Activated T-helper 17 cell treated with anti-CD3 and anti-CD28 coated beads, Interleukin-2, amount 50 U/mL, for 72 hours (primary cell): ENCODE results near the gene GABRQ. TPM values are rescaled to one million over a fixed set of nuclear protein-coding genes. Genes with fewer than 3 reads are reported as not detected.
A peak's percentile ranks its signal among the peaks of the same experiment; 100 is the strongest.
"Not testable (repeated sequence)": the region's sequence is repeated elsewhere in the genome, so short reads cannot be mapped to it uniquely, and the experiment has no call there.

Experiments
- ATAC-seq: fragments of 150-1000 bp; cut with Tn5 transposase; replicated peaks from 2 replicates; pipeline ENCODE4 v1.10.0; 2021; ENCODE audit warnings: mild to moderate bottlenecking, moderate library complexity
- H3K27ac Mint-ChIP-seq: one replicate; pipeline ENCODE4 v1.8.0; 2022; ENCODE audit warnings: mixed read lengths
- H3K27me3 Mint-ChIP-seq: one replicate; pipeline ENCODE4 v1.8.0; 2022; ENCODE audit warnings: mixed read lengths
- H3K36me3 Mint-ChIP-seq: one replicate; pipeline ENCODE4 v1.8.0; 2022; ENCODE audit warnings: low read depth, mild to moderate bottlenecking, mixed read lengths
- H3K4me1 Mint-ChIP-seq: one replicate; pipeline ENCODE4 v1.8.0; 2022; ENCODE audit warnings: mixed read lengths
- H3K4me3 Mint-ChIP-seq: one replicate; pipeline ENCODE4 v1.8.0; 2022; ENCODE audit warnings: mild to moderate bottlenecking, mixed read lengths
- H3K9me3 Mint-ChIP-seq: one replicate; pipeline ENCODE4 v1.8.0; 2022; ENCODE audit warnings: mixed read lengths
- total RNA-seq, 2 donors: library from RNA; stranded (reverse); gene quantifications; one replicate each; pipeline ENCODE4 v1.2.3, GENCODE V29; 2022

The GABRQ gene
- total RNA-seq, 2 donors from 2014 or later, result 0.05 TPM; not detected in 1

DNA sequence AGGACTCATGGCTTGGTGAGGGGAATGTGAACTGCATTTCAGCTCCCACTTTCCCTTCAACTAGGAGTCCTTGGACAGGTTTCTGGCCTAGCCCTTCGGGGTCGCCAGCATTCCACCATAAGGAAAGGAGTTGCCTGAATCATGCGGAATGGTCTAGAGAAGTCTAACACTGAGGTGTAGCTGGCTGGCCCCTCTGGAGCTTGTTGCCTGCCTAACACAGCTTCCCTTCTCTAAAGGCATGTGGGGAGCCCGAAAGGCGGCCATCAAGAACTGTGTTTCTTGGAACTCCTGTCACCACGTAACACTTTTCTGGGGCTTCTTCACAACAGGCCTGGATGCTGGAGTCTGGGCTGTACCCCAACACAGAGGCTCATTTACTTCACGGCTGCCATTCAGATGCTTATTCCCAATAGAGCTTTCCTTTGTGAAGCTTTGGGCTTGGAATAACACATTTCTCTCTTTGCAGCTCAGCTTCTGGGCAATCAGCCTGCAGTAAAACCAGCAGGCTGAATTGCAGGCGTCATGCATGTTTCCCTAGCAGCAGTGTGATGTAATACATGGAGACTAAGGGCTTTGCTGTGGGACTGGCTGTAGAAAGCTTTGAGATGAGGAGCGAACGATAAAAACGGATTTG, 5.4 kb downstream of the GABRQ start:
- no peaks in the 10 kb centered on the region for H3K4me1 Mint-ChIP-seq
- no peaks in the 10 kb centered on the region for H3K36me3 Mint-ChIP-seq
- H3K4me3 Mint-ChIP-seq, result no peak overlapping the region
- no peaks in the 10 kb centered on the region for H3K9me3 Mint-ChIP-seq
- H3K27me3 Mint-ChIP-seq, result peaks cover 16% of the 10 kb centered on the region
- ATAC-seq, result no peak
- no peak overlapping the region for H3K27ac Mint-ChIP-seq

DNA sequence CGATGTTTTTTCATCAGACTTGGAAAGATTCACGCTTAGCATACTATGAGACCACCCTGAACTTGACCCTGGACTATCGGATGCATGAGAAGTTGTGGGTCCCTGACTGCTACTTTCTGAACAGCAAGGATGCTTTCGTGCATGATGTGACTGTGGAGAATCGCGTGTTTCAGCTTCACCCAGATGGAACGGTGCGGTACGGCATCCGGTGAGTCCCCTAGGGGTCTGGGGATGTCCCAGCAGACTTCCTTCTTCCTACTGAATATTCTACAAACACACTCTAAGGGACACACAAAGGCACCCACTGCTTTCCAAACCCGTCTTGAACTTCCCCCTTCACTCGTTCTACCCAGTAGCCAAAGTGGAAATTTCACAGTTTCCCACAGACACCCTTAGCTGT, 9.3 kb downstream of the GABRQ start:
- ATAC-seq, result no peak
- Mint-ChIP-seq H3K27me3 (peaks cover 8% of the 10 kb centered on the region), H3K4me1 (no peaks in the 10 kb centered on the region), H3K36me3 (no peaks in the 10 kb centered on the region), H3K4me3 (no peak overlapping the region), H3K27ac (no peak overlapping the region), H3K9me3 (no peaks in the 10 kb centered on the region)

DNA sequence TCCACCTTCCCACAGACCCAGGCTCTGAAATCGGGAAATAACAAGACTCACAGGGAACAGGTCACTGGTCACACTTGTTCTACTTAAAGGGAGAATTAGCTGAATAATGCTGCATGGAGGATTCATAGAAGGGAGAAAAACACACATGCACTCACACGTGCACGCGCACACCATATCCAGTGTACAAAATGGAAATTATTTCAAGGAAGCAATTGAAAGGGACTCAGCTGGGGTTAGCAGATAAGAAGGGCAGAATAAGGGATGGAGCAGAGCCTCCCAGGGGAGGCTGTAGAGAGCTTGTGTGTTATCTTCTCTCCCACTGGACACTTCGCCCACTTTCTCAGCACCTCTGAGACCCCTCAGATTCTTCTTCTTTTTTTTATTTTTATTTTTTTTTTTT, 10.3 kb downstream of the GABRQ start:
- ATAC-seq, result no peak
- H3K27me3 Mint-ChIP-seq, result peaks cover 8% of the 10 kb centered on the region
- no peaks in the 10 kb centered on the region for H3K9me3 Mint-ChIP-seq
- no peak overlapping the region for H3K27ac Mint-ChIP-seq
- no peaks in the 10 kb centered on the region for H3K4me1 Mint-ChIP-seq
- no peaks in the 10 kb centered on the region for H3K36me3 Mint-ChIP-seq
- no peak overlapping the region for H3K4me3 Mint-ChIP-seq

DNA sequence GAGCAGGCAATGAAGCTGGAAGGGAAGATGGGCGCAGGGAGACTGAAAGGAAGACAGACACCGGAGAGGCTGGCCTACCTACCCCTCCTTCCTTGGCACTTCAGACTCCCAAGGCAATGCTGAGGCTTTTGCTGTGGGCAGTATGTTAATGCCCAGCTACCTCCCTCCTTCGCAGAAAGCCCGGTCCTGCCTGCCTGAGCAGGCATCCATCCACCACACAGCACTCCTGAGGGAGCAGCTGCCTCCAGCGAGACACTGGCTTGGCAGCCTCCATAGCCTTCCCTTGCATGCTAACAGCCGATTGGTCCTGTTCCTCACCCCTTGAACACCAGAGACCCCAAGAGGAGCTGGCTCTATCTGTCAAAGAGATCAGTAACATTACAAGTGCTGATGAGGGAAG, 14.4 kb downstream of the GABRQ start:
- no peak overlapping the region for H3K27ac Mint-ChIP-seq
- H3K27me3 Mint-ChIP-seq, result peaks cover 11% of the 10 kb centered on the region
- H3K36me3 Mint-ChIP-seq, result no peaks in the 10 kb centered on the region
- H3K9me3 Mint-ChIP-seq, result no peaks in the 10 kb centered on the region
- H3K4me3 Mint-ChIP-seq, result no peak overlapping the region
- ATAC-seq, result no peak
- no peaks in the 10 kb centered on the region for H3K4me1 Mint-ChIP-seq

DNA sequence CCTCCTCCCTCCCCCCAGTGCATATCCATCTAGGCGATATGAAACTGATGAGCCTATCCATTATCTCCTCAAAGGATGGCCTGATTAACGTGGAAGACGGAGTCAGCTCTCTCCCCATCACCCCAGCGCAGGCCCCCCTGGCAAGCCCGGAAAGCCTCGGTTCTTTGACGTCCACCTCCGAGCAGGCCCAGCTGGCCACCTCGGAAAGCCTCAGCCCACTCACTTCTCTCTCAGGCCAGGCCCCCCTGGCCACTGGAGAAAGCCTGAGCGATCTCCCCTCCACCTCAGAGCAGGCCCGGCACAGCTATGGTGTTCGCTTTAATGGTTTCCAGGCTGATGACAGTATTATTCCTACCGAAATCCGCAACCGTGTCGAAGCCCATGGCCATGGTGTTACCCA, 14.8 kb downstream of the GABRQ start:
- Mint-ChIP-seq H3K4me3 (no peak overlapping the region), H3K27ac (no peak overlapping the region), H3K4me1 (no peaks in the 10 kb centered on the region), H3K9me3 (no peaks in the 10 kb centered on the region), H3K36me3 (no peaks in the 10 kb centered on the region), H3K27me3 (peaks cover 11% of the 10 kb centered on the region)
- no peak for ATAC-seq

DNA sequence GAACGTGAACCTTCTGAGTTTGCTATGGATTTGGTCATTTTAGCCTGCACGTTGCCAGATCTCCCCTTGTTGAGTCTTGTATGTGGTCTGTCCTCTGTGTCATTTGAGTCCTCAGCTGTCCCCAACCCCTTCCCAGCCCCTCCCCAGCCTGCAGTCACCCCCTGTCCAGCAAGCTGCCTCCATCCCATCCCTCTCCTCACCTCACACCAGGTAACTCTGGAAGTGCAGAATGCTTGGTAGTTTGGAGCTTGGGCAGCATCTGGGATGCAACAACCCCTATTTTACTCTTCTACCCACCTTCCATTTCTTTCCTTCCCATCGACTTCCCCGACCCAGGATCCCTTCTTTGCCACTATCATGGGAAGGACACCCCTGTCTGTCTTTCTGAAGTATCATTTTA, 18.4 kb downstream of the GABRQ start:
- ATAC-seq, result no peak
- H3K27me3 Mint-ChIP-seq, result peaks cover 3% of the 10 kb centered on the region
- H3K9me3 Mint-ChIP-seq, result no peaks in the 10 kb centered on the region
- H3K36me3 Mint-ChIP-seq, result no peaks in the 10 kb centered on the region
- no peak overlapping the region for H3K4me3 Mint-ChIP-seq
- H3K27ac Mint-ChIP-seq, result no peak overlapping the region
- no peaks in the 10 kb centered on the region for H3K4me1 Mint-ChIP-seq

DNA sequence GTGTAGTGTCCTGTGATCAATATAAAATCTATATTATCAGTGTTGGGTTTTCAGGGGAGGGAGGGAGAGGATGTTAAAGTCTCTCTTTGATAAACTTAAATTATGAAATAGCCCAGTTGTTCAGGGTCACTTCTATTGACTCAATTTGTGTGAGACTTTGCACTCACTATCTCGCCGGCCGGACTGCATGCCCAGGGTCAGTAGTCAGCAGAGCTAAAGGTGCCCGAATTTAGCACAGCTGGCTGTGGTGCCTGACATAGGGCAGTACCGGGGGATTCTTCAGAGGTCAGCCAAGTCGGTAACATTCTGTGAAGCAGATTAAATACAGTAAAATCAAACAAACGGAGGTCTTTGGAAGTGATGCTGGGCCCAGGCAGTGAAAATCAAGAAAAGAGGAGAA, 19.2 kb downstream of the GABRQ start:
- ATAC-seq, result no peak
- H3K27ac Mint-ChIP-seq, result no peak overlapping the region
- H3K9me3 Mint-ChIP-seq, result no peaks in the 10 kb centered on the region
- peaks cover 3% of the 10 kb centered on the region for H3K27me3 Mint-ChIP-seq
- no peaks in the 10 kb centered on the region for H3K4me1 Mint-ChIP-seq
- no peaks in the 10 kb centered on the region for H3K36me3 Mint-ChIP-seq
- no peak overlapping the region for H3K4me3 Mint-ChIP-seq

DNA sequence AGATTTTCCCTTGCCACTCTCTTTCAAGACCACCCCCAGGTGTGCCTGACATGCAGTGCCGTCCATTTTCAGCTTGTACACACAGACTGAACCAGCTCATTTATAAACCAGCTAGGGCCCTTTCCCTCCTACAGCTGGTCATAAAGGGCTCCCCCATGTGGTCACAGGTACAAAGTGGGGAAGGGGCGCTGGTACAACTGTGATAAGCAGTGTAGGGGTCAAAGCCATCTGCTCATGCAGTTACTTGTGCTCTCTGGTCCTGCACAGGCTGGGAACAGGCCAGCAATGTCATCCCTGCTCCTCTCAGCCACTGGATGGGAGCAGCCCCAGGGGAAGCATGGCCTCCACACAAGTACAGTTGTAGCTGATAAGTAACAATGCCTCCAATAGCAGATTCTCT, 20.6 kb downstream of the GABRQ start:
- H3K36me3 Mint-ChIP-seq, result no peaks in the 10 kb centered on the region
- no peak overlapping the region for H3K27ac Mint-ChIP-seq
- H3K27me3 Mint-ChIP-seq, result peaks cover 3% of the 10 kb centered on the region
- H3K4me3 Mint-ChIP-seq, result no peak overlapping the region
- no peak for ATAC-seq
- no peaks in the 10 kb centered on the region for H3K4me1 Mint-ChIP-seq
- no peaks in the 10 kb centered on the region for H3K9me3 Mint-ChIP-seq

DNA sequence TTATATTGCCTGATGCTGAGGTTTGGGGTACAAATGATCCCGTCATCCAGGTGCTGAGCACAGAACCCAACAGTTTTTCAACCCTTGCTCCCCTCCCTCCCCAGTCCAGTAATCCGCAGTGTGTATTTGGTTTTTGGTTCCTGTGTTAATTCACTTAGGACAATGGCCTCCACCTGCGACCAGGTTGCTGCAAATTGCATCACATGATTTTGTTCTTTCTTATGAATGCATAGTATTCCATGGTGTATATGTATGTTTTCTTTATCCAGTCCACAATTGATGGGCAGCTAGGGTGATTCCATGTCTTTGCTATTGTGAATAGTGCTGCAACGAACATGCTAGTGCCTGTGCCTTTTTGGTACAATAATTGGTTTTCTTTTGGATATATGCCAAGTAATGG, 25.4 kb downstream of the GABRQ start:
- Mint-ChIP-seq H3K27ac (no peak overlapping the region), H3K4me3 (no peak overlapping the region), H3K4me1 (no peaks in the 10 kb centered on the region), H3K27me3 (peaks cover 4% of the 10 kb centered on the region), H3K36me3 (no peaks in the 10 kb centered on the region), H3K9me3 (peaks cover 4% of the 10 kb centered on the region)
- no peak for ATAC-seq

DNA sequence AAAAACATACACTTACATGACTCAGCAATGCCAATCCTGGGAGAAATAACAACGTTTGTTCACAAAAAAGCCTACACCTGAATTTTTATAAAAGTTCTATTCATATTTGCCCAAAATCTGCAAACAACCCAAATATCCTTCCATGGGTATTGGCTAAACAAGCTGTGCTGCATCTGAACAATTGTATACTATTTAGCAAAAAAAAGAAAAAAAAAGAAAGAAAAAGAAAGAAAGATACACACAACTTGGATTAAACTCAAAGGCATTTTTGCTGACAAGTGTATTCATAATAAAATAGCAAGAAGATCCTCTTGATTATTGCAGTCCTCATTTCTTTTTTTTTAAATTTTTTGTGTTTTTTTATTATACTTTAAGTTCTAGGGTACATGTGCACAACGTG, 36.4 kb downstream of the GABRQ start:
- H3K36me3 Mint-ChIP-seq, result no peaks in the 10 kb centered on the region
- H3K4me3 Mint-ChIP-seq, result no peak overlapping the region
- H3K4me1 Mint-ChIP-seq, result no peaks in the 10 kb centered on the region
- H3K27ac Mint-ChIP-seq, result no peak overlapping the region
- ATAC-seq, result no peak
- no peaks in the 10 kb centered on the region for H3K9me3 Mint-ChIP-seq
- H3K27me3 Mint-ChIP-seq, result peaks cover 6% of the 10 kb centered on the region

DNA sequence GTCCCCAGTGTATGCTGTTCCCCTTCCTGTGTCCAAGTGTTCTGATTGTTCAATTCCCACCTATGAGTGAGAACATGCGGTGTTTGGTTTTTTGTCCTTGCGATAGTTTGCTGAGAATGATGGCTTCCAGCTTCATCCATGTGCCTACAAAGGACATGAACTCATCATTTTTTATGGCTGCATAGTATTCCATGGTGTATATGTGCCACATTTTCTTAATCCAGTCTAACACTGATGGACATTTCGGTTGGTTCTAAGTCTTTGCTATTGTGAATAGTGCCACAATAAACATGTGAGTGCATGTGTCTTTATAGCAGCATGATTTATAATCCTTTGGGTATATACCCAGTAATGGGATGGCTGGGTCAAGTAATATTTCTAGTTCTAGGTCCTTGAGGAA, 37.0 kb downstream of the GABRQ start:
- not testable (repeated sequence) for H3K36me3 Mint-ChIP-seq, H3K27me3 Mint-ChIP-seq, ATAC-seq, H3K4me3 Mint-ChIP-seq, H3K9me3 Mint-ChIP-seq, H3K27ac Mint-ChIP-seq, H3K4me1 Mint-ChIP-seq

DNA sequence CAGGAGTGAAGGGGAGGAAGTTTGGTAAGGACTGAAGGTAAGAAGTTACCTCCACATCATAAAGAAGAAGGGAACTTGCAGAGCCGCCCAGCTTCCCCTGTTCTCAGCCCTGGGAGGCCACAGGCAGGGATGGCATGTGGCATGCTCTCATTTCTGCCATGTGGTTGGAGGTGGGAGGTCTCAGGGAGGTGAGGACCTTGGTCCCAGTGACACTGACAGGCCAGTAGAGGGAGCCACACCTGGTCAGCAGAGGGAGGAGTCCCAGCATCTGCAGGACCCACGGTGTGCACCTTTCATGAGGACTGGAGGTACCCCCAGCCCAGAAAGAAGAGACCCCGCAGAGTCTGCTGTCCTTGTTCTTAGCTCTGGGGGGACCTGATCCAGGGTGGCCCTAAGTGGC, 43.3 kb downstream of the GABRQ start:
- peak; percentile 52 for ATAC-seq
- H3K36me3 Mint-ChIP-seq, H3K4me3 Mint-ChIP-seq, H3K27ac Mint-ChIP-seq, H3K27me3 Mint-ChIP-seq, H3K4me1 Mint-ChIP-seq, H3K9me3 Mint-ChIP-seq: not testable (repeated sequence)

DNA sequence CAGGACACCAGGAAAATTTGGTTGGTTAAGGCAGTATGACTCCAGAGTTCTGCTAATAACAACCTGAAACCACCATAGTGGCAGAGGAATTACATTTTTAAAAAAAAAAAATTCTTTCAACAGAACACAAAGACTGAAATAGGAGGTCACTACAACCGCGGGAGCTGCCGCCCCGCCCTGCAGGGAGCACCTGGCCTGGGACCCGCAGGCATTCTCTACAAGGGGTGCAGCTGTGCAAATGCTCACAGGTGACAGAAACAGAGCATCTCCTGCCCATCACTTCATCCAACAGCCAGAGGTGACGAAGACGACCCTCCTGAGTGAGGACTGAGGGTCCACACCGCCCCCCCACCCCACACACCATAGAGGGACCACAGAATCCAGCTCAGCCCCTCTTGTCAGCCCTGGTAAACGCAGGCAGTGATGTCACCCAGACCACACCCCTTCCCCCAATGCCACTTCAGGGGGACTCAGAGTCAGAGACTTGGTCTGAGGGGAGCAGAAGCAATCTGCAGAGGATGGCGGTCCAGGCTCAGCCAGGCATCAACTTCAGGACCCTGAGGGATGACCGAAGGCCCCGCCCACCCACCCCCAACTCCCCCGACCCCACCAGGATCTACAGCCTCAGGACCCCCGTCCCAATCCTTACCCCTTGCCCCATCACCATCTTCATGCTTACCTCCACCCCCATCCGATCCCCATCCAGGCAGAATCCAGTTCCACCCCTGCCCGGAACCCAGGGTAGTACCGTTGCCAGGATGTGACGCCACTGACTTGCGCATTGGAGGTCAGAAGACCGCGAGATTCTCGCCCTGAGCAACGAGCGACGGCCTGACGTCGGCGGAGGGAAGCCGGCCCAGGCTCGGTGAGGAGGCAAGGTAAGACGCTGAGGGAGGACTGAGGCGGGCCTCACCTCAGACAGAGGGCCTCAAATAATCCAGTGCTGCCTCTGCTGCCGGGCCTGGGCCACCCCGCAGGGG, 60.5 kb downstream of the GABRQ start, which contains the start of gene MAGEA3:
Gene MAGEA3 (plus strand): TSS at position 843 of the 980 bp plus-strand sequence. CDS start 2,039 bp downstream, outside the sequence.
- H3K36me3 Mint-ChIP-seq, H3K4me3 Mint-ChIP-seq, H3K9me3 Mint-ChIP-seq: not testable (repeated sequence)

DNA sequence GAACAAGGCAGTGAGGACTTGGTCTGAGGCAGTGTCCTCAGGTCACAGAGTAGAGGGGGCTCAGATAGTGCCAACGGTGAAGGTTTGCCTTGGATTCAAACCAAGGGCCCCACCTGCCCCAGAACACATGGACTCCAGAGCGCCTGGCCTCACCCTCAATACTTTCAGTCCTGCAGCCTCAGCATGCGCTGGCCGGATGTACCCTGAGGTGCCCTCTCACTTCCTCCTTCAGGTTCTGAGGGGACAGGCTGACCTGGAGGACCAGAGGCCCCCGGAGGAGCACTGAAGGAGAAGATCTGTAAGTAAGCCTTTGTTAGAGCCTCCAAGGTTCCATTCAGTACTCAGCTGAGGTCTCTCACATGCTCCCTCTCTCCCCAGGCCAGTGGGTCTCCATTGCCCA, 62.7 kb downstream of the GABRQ start:
- H3K36me3 Mint-ChIP-seq, H3K27me3 Mint-ChIP-seq, H3K4me3 Mint-ChIP-seq, H3K4me1 Mint-ChIP-seq, ATAC-seq, H3K27ac Mint-ChIP-seq, H3K9me3 Mint-ChIP-seq: not testable (repeated sequence)

More for the DNA sequence above, 60.5 kb downstream of the GABRQ start, which contains the start of gene MAGEA3:
- ATAC-seq, H3K27me3 Mint-ChIP-seq, H3K4me1 Mint-ChIP-seq, H3K27ac Mint-ChIP-seq: not testable (repeated sequence)

DNA sequence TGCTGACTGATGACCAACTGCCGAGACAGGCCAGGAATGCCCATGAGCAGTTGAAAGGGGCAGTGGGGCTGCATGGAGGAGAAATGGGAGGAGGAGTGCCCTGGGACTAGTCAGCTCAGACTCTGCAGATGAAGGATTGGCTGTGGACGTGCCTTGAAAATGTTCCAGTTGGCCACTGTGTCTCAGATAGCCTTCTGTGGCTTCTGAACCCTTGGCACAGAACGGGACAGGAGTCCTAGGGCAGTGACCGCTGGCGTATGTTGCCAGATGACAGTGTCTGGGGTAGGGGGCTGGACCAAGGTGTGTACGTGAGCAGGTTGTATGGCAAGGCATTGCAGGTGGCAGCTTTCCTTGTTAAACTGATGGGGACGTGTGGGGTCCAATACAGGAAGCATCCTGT, 68.8 kb downstream of the GABRQ start:
- not testable (repeated sequence) for H3K36me3 Mint-ChIP-seq, H3K4me3 Mint-ChIP-seq, H3K27ac Mint-ChIP-seq, H3K27me3 Mint-ChIP-seq, H3K4me1 Mint-ChIP-seq, H3K9me3 Mint-ChIP-seq, ATAC-seq
